HFF-Myc (cell line): ENCODE data around the gene IFI16.

Experiments
- DNase-seq: peaks from one replicate; pipeline ENCODE4 v3.0.0-alpha.2; 2011; ENCODE audit warnings: low read depth; ENCODE audit errors: extremely low read depth
- H3K4me3 ChIP-seq: replicated peaks from 2 replicates; pipeline ENCODE4 v1.5.1; 2011; ENCODE audit warnings: low read depth, mild to moderate bottlenecking, control low read depth, low read length
- TF ChIP-seq, protein P1 (sequence below): IDR thresholded peaks from 2 replicates; pipeline ENCODE4 v1.5.1; 2012; ENCODE audit warnings: mild to moderate bottlenecking, low read depth, low read length, control low read depth; ENCODE audit errors: missing control alignments

Gene IFI16

GRCh38 chr1:158998037-158998780 is 11.5 kb upstream of the IFI16 start:
- TF ChIP-seq, protein P1, sequence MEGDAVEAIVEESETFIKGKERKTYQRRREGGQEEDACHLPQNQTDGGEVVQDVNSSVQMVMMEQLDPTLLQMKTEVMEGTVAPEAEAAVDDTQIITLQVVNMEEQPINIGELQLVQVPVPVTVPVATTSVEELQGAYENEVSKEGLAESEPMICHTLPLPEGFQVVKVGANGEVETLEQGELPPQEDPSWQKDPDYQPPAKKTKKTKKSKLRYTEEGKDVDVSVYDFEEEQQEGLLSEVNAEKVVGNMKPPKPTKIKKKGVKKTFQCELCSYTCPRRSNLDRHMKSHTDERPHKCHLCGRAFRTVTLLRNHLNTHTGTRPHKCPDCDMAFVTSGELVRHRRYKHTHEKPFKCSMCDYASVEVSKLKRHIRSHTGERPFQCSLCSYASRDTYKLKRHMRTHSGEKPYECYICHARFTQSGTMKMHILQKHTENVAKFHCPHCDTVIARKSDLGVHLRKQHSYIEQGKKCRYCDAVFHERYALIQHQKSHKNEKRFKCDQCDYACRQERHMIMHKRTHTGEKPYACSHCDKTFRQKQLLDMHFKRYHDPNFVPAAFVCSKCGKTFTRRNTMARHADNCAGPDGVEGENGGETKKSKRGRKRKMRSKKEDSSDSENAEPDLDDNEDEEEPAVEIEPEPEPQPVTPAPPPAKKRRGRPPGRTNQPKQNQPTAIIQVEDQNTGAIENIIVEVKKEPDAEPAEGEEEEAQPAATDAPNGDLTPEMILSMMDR, result no peak
- peak overlapping the region; percentile 48 for H3K4me3 ChIP-seq
- no peak for DNase-seq

DNA sequence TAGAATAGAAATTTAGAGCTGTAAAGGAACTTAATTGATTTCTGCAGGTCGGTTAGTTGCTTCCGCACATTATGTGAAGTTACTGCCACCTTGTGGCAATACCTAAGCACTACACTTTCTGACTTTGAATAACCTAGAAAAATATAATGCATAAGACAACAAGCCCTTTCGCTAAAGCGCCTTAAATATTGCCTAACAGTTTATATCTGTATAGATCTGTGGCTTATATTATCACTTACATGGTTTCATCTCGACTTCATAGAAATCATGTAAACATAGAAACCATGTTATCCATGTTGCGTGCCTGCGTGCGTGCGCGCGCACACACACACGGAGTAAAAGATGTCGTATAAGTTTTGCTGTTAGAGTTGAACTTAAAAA is 10.9 kb upstream of the IFI16 start:
- H3K4me3 ChIP-seq, result peak overlapping the region; percentile 48
- TF ChIP-seq, protein P1, result peak; percentile 71
- DNase-seq, result no peak

DNA sequence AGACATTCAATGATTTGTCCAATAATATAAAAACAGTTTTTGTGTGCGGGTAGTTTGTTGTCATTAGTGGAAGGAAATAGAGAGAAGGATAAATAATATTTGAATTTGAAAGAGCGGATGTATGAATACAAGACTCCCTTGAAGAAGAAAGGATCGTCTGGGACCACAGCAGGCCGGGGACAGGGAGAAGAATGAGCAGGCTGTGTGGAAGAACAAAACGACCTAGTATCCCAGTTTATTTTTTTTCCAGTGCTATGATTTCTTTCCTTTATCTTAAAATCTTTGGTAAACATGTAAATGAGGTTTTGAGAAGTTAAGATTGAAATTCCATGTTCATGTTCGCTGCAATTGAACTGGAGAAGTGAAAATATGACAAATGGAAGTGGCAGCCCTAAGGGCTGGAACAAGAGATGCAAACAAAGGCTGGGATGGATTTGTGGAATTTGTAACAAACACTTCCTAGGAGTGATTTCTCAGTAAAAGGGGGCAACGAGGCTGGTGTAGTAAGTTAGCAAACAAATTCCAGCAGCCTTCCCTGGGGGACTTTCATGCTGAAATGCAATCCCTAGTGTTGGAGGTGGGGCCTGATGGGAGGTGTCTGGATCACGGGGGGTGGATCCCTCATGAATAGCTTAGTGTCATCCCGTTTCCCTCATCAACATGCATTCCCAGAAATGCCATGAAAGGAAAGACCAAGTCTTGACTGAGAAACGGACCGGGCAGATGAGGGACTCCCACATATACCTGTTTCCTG is 10.2 kb upstream of the IFI16 start:
- TF ChIP-seq, protein P1, result no peak
- H3K4me3 ChIP-seq, result peak overlapping the region; percentile 48
- peak; percentile 92 for DNase-seq

DNA sequence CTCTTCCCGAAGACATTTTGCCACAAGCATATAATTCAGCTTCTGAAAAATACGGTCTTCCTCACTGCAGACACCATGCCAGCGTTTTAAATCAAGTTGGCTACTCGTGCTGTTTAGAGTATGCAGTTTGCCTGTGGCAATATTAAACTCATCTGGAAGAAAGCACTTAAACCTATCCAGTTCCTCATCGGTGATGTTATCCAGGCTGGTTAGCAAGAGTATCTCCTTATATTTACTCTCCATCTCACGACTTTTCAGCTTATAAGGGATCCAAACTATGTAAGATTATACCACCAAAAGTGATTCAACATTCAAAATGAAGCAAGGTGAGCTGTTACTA is 9.7 kb upstream of the IFI16 start:
- H3K4me3 ChIP-seq, result peak overlapping the region; percentile 48
- TF ChIP-seq, protein P1, result no peak
- DNase-seq, result no peak

GRCh38 chr1:159000625-159001024 is 9.1 kb upstream of the IFI16 start:
- H3K4me3 ChIP-seq, result peak overlapping the region; percentile 48
- TF ChIP-seq, protein P1, result no peak
- DNase-seq, result peak; percentile 92

DNA sequence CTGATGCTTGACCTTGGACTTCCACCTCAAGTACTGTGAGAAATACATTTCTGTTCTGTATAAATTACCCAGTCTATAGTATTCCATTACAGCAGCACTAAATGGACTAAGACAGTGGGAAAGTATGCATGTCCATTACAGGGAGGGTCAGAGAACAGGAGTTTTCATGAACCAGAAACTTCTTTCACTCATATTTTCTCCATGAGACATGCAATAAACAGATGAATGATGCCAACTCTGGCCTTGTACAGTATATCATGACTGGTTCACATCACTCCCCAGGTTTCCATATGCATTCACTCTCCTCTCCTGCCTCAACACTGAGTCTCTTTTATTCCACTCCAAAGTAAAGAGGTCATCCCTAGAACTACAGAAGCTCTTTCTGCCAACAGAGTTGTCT is 4.5 kb upstream of the IFI16 start:
- no peak overlapping the region for H3K4me3 ChIP-seq

More for the DNA sequence above, 4.5 kb upstream of the IFI16 start:
- TF ChIP-seq, protein P1, result no peak
- DNase-seq, result no peak
